ENCODE results near the gene INPPL1. TPM values are rescaled to one million over a fixed set of nuclear protein-coding genes. Genes with fewer than 3 reads are reported as not detected.

Gene INPPL1
- total RNA-seq, 2 experiments from 2014 or later = 67.1 to 74.0 TPM

DNA sequence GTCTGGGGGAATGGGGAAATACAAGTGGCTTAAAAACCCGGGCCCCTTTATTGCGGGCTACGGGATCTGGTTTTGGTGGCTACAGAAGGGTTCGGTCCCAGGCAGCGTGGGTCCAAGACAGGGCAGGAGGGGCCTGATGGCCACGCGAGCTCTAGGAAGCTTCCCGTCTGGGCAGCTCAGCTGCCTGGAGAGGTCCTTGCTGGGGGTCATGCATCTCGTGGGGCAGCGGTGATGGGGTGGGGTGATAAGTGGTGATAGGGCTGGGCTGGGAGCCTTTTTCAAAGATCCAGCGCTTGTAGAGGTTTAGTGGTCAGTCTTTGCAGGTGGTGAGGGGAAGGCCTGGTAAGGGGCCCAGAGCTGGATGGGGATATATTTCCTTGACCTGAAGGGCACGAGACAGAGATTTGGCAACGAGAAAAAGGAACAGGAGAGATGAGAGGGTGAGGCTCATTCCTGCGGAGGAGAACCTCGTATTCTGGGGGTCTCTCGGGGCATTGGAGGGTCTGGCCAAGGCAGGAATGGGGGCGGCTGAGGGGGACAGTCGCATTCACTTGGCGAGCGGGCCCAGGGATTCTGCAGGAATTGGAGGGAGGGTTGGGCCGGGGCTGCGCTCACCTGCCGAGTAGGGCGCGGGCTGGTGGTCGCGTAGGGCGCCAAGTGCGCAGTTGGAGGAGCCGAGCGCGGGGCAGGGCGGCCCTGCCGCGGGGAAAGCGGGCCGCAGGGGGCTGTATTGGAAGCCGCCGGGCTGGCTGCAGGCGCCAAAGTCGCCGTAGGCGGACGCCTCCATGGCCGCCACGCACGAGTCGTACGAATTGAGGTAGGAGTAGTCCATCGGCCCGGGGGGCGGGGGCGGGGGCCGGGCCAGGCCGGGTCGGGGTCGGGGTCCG is 18.8 kb downstream of the INPPL1 start:
- H3K27me3 Mint-ChIP-seq (ENCODE audit: low read depth) = peaks cover 50% of the 10 kb centered on the region
- no peak overlapping the region for H3K4me3 Mint-ChIP-seq
- CTCF ChIA-PET = interaction anchor here (0.7 kb wide), 1 partner anchor 62 kb away, joined by 3 read pairs; no protein-coding TSS in a partner anchor
- H3K36me3 Mint-ChIP-seq (ENCODE audit: low read depth) = no peaks in the 10 kb centered on the region
- intact Hi-C loops (cut with micrococcal nuclease) = loop anchor here (5.0 kb wide), 1 partner anchor 189 kb away; the partner anchor contains the start of gene CLPB
- H3K4me1 Mint-ChIP-seq (ENCODE audit: low read depth) = peaks cover 21% of the 10 kb centered on the region
- DNase-seq = no peak
- no peak overlapping the region for H3K27ac Mint-ChIP-seq
- no peaks in the 10 kb centered on the region for H3K9me3 Mint-ChIP-seq

DNA sequence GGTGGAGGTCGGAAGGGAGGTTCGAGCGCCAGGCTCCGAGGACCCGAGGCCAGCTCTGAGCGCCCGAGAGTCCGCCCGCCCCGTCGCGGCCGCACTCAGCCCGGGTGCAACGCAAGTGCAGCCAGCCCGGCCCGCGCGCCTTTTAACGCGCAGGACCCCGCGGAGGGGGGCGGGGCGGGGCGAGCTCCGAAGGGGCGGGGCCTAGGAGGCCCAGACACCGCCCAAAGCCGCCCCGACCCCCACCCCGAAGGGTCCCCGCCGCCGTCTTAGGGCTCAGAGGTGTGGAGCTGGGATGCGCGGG is 19.4 kb downstream of the INPPL1 start, which contains the start of gene PHOX2A:
TSS of gene PHOX2A (minus strand) at position 117 of the 301 bp plus-strand sequence. CDS start 172 bp downstream, outside the sequence.
- CTCF ChIA-PET = no interaction called here
- no peak within 1 kb of the TSS for H3K4me3 Mint-ChIP-seq
- H3K27me3 Mint-ChIP-seq (ENCODE audit: low read depth) = peaks cover 49% of the 10 kb centered on the region
- no peak for DNase-seq
- peaks cover 21% of the 10 kb centered on the region for H3K4me1 Mint-ChIP-seq (ENCODE audit: low read depth)
- H3K27ac Mint-ChIP-seq = no peak within 1 kb of the TSS
- intact Hi-C loops (cut with micrococcal nuclease) = loop anchor here (5.0 kb wide), 1 partner anchor 188 kb away; the partner anchor contains the start of gene CLPB
- H3K36me3 Mint-ChIP-seq (ENCODE audit: low read depth) = no peaks in the 10 kb centered on the region
- H3K9me3 Mint-ChIP-seq = no peaks in the 10 kb centered on the region

DNA sequence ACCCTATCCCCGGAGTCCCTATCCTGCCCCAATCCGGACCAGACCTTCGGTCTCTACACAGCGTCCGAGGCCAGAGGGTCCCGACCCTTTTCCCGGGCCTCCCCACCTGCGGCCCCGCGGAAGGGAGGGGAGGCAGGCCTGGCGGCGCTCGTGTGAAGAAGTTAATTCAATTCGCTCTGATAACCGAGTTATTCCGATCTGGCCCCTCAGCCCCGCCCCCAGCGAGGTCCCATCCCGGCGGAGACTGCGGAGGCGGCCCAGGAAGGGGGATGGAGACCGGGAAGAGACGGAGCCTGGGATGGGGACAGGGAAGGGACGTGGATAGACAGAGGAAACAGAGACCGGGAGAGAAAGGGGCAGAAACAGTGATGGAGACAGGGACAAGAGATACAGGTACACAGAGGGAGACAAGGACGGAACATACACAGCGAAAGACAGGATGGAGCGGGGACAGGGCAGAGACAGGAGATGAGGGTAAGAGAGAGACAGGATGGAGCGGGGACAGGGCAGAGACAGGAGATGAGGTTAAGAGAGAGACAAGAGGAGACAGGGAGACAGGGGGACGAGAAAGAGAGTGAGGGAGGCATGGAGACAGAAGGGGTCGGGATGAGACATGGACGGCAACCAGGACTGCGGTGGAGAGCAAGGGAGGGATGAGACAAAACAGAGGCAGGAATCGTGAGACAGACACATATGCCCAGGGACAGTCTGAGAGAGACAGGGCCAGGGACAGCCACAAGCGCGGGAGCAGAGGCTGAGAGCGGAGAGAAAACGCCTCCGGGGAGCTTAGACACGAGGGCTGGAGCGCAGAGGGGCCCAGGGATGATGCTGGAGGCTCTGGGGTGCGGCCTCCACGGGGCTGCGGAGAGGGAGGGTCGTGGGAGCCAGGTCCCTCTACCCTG is 20.0 kb downstream of the INPPL1 start:
- peaks cover 18% of the 10 kb centered on the region for H3K4me1 Mint-ChIP-seq (ENCODE audit: low read depth)
- no peaks in the 10 kb centered on the region for H3K36me3 Mint-ChIP-seq (ENCODE audit: low read depth)
- H3K27ac Mint-ChIP-seq = no peak overlapping the region
- no peak overlapping the region for H3K4me3 Mint-ChIP-seq
- no peak for DNase-seq
- H3K27me3 Mint-ChIP-seq (ENCODE audit: low read depth) = peaks cover 43% of the 10 kb centered on the region
- intact Hi-C loops (cut with micrococcal nuclease) = loop anchor here (5.0 kb wide), 1 partner anchor 188 kb away; the partner anchor contains the start of gene CLPB
- H3K9me3 Mint-ChIP-seq = no peaks in the 10 kb centered on the region
- CTCF ChIA-PET = interaction anchor here (1.3 kb wide), 1 partner anchor 267 kb away, joined by 3 read pairs; no protein-coding TSS in a partner anchor

DNA sequence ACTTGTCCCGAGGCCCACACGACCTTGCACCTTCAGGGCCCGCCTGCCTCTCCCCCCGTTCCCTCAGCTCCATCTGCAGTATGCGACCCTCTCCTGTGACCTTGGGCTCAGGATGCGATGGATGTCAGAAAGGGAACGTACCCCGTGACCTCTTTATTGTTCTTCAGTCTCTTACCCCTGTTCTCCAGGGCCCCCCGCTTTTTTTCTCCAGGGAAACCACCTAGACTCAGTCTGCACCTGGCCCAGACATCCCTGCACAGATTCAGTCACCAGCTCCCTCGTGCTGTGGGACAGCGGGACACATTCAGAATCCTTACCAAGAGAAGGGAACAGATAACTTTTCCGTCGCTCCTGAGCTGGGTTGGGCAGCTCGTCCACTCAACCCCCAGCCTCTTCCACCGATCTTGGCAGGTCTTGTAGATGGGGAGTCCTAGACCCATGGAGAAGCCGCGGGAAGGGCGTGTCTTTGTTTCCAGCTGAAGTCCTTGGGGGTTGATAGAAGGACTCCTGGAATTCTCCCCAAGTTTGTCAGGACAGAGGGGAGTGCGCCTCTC is 20.8 kb downstream of the INPPL1 start:
- H3K9me3 Mint-ChIP-seq = no peaks in the 10 kb centered on the region
- H3K4me1 Mint-ChIP-seq (ENCODE audit: low read depth) = peaks cover 16% of the 10 kb centered on the region
- no peak for DNase-seq
- intact Hi-C loops (cut with micrococcal nuclease) = no loop called here
- H3K27ac Mint-ChIP-seq = no peak overlapping the region
- peaks cover 42% of the 10 kb centered on the region for H3K27me3 Mint-ChIP-seq (ENCODE audit: low read depth)
- H3K36me3 Mint-ChIP-seq (ENCODE audit: low read depth) = no peaks in the 10 kb centered on the region
- CTCF ChIA-PET = interaction anchor here (1.3 kb wide), 1 partner anchor 268 kb away, joined by 3 read pairs; no protein-coding TSS in a partner anchor
- H3K4me3 Mint-ChIP-seq = no peak overlapping the region

DNA sequence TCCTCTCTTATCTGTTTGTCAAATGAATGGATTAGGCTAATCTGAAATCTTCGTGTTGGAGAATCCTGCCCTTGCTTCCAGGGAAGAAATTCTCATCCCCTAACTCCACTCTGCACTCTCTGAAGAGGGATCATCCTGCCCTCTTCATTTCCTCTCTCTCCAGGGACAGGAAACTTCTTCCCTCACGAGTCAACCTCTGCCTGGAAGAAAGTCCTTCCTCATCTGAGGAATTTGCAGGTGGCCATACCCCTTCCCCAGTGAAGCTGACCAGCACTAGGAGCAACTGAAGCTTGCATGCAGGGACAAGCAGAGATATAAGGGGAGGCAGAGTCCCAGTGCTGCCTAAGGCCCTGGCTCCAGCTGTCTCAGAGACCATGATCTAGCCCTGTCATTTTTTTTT is 23.0 kb downstream of the INPPL1 start:
- DNase-seq = no peak
- Mint-ChIP-seq H3K9me3 (no peaks in the 10 kb centered on the region), H3K27me3 (ENCODE audit: low read depth) (peaks cover 20% of the 10 kb centered on the region), H3K4me1 (ENCODE audit: low read depth) (peaks cover 9% of the 10 kb centered on the region), H3K4me3 (no peak overlapping the region), H3K36me3 (ENCODE audit: low read depth) (no peaks in the 10 kb centered on the region), H3K27ac (no peak overlapping the region)
- intact Hi-C loops (cut with micrococcal nuclease) = no loop called here
- CTCF ChIA-PET = interaction anchor here (0.7 kb wide), 1 partner anchor 9 kb away, joined by 3 read pairs; no protein-coding TSS in a partner anchor

DNA sequence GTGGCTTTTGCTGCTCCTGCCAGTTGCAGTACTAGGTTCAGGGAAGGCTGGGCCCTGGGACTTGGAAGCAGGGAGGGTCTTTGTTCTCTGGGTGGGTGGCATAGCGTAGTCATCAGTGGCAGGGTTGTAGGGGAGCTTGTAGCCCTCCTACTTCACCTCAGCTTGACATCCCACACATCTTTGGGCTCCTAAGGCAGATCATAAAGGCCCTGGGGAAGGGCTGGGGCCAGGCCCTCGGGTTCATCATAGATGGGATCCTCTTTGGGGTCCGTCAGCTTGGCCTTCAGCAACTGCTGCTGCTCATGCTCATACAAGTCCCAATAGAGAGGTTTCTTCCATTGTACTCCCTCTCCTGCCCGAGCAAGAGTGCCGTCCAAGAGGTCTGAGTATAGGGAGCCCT is 25.4 kb downstream of the INPPL1 start:
- DNase-seq = no peak
- intact Hi-C loops (cut with micrococcal nuclease) = no loop called here
- no peaks in the 10 kb centered on the region for H3K9me3 Mint-ChIP-seq
- no peak overlapping the region for H3K27ac Mint-ChIP-seq
- H3K27me3 Mint-ChIP-seq (ENCODE audit: low read depth) = peaks cover 5% of the 10 kb centered on the region
- no peak overlapping the region for H3K4me3 Mint-ChIP-seq
- H3K36me3 Mint-ChIP-seq (ENCODE audit: low read depth) = no peaks in the 10 kb centered on the region
- H3K4me1 Mint-ChIP-seq (ENCODE audit: low read depth) = no peaks in the 10 kb centered on the region
- CTCF ChIA-PET = interaction anchor here (1.6 kb wide), 1 partner anchor 181 kb away, joined by 8 read pairs; no protein-coding TSS in a partner anchor

DNA sequence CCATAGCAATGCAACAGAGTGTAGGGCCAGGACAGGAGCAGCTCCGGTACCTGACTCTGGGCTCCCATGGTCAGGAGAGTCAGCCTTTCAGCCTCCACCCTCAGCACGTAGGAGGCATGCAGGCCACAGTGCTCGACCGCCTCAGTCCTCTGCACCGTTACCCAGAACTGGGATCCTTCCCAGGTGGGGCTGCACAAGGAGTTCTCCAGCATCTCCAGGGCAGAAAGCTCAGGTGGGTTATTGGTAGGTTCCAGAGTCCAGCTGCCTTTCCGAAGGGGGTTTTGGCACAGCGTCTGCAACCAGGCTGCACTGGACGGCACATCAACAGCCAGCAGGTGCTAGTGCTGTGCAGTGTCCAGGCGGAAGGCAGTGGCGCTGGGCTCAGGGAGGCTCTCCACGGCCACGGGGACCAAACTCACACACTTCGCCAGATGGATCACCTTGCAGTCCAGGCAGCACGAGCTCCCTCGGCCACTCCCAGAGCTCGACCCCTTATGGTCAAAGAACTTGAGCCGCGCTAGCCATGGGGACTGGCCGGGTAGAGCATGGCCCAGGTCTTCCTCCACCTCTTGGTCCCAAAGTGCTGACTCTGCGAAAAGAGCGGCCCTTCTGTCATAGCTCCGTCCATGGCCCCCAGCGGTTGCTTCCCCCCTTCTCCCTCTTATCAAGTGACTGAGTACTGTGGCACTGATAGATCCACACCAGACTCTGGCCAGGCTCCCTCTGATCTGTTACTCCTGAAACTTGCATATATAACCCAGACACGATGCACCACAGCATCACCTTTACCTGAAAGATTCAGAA is 26.3 kb downstream of the INPPL1 start:
- Mint-ChIP-seq H3K9me3 (no peaks in the 10 kb centered on the region), H3K4me1 (ENCODE audit: low read depth) (no peaks in the 10 kb centered on the region), H3K36me3 (ENCODE audit: low read depth) (no peaks in the 10 kb centered on the region), H3K27me3 (ENCODE audit: low read depth) (peaks cover 4% of the 10 kb centered on the region), H3K4me3 (no peak overlapping the region), H3K27ac (no peak overlapping the region)
- intact Hi-C loops (cut with micrococcal nuclease) = no loop called here
- CTCF ChIA-PET = interaction anchor here (0.6 kb wide), 1 partner anchor 94 kb away, joined by 3 read pairs; no protein-coding TSS in a partner anchor
- no peak for DNase-seq

DNA sequence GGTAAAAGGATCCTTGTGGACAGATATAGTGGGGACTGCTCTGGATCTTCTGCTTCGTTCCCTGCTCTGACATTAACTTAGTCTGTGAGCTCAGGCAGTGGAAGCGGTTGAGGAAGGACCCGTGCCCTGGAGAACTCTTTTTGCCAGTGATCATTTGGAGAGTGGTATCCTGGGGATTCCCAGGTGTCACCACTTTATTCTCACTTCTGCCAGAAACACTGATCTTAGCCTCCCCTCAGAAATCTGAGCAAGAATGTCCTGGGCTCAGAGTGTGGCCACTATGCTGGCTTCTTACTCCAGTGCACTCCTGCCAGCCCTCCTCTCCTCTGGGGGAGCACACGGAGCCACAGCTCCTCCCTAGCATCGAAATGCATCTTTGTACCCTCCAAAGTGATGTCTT is 27.0 kb downstream of the INPPL1 start:
- no peak for DNase-seq
- CTCF ChIA-PET = no interaction called here
- Mint-ChIP-seq H3K27ac (no peak overlapping the region), H3K4me1 (ENCODE audit: low read depth) (no peaks in the 10 kb centered on the region), H3K36me3 (ENCODE audit: low read depth) (no peaks in the 10 kb centered on the region), H3K9me3 (no peaks in the 10 kb centered on the region), H3K4me3 (no peak overlapping the region), H3K27me3 (ENCODE audit: low read depth) (peaks cover 4% of the 10 kb centered on the region)
- intact Hi-C loops (cut with micrococcal nuclease) = no loop called here

DNA sequence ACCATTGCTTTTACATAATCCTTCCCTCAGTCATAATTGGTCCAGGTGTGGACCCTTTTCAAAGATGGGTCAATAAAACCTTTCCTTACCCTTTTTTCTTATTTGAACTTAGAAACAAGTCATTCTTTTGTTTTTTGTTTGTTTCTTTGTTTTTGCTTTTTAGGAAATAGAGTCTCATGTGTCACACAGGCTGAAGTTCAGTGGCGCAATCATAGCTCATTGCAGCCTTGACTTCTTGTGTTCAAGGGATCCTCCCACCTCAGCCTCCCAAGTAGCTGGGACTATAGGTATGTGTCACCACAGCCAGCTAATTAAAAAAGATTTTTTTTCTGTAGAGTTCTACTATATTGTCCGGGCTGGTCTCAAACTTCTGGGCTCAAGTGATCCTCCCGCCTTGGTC is 28.8 kb downstream of the INPPL1 start:
- Mint-ChIP-seq H3K4me3 (no peak overlapping the region), H3K36me3 (ENCODE audit: low read depth) (no peaks in the 10 kb centered on the region), H3K9me3 (no peaks in the 10 kb centered on the region), H3K4me1 (ENCODE audit: low read depth) (no peaks in the 10 kb centered on the region), H3K27me3 (ENCODE audit: low read depth) (peaks cover 2% of the 10 kb centered on the region), H3K27ac (no peak overlapping the region)
- DNase-seq = no peak
- intact Hi-C loops (cut with micrococcal nuclease) = no loop called here
- CTCF ChIA-PET = no interaction called here

DNA sequence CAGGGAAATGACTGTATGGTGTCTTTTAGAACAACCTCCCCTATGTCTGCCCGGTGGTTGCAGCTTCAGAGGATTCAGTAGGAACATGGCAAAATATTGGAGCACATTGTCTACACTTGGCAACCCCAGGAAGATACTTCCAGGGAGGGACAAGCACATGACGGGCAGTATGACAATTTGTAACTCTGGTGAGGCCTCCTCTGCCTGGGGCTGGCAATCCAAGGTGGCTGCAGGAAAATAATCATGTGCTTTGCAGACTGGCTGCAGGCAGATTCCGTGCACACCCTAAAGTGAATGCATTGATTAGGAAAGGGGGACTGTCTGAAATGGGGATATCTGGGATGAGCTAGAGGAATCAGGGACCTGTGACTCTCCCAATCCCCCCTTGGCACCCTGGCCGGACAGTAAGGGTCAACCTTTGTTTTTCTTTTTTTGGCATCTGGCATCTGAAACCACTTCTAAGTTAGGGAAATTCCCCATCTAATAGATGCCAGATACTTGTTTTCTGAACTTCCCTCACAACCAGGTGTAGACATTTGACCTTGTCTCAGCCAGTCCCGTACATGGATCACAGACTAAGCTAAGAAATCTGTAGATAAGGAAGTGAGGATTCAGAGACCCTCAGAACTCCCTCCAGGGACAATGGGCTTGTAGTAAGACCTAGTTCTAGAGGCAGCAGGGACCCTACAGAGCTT is 29.9 kb downstream of the INPPL1 start:
- Mint-ChIP-seq H3K4me1 (ENCODE audit: low read depth) (no peaks in the 10 kb centered on the region), H3K4me3 (no peak overlapping the region), H3K27ac (no peak overlapping the region), H3K9me3 (no peaks in the 10 kb centered on the region), H3K36me3 (ENCODE audit: low read depth) (no peaks in the 10 kb centered on the region), H3K27me3 (ENCODE audit: low read depth) (no peaks in the 10 kb centered on the region)
- DNase-seq = no peak
- CTCF ChIA-PET = no interaction called here
- intact Hi-C loops (cut with micrococcal nuclease) = no loop called here

DNA sequence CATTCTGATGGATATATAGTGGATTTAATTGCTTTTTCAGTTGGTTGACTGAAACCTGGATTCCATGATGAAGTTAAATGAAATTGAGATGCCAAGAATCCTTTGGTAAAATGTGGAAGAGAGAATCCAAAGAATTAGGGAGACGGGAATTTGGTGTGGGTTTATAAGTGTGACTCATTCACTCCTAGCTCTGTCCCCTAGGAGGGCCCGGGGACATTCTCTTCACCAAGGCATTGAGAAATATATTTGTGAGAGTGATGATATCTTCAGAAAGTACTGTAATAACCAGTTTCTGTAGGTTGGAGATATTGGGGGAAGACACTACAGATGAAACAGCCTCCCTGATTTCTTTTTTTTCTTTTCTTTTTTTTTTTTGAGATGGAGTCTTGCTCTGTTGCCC is 33.0 kb downstream of the INPPL1 start:
- Mint-ChIP-seq H3K9me3 (no peaks in the 10 kb centered on the region), H3K27me3 (ENCODE audit: low read depth) (peaks cover 4% of the 10 kb centered on the region), H3K4me1 (ENCODE audit: low read depth) (no peaks in the 10 kb centered on the region), H3K4me3 (no peak overlapping the region), H3K36me3 (ENCODE audit: low read depth) (no peaks in the 10 kb centered on the region), H3K27ac (no peak overlapping the region)
- intact Hi-C loops (cut with micrococcal nuclease) = no loop called here
- no peak for DNase-seq
- CTCF ChIA-PET = no interaction called here

All from activated naive CD4-positive, alpha-beta T cell treated with anti-CD3 and anti-CD28 coated beads for 36 hours (primary cell).